ENCODE results near the gene RIPK1. TPM values are rescaled to one million over a fixed set of nuclear protein-coding genes. Genes with fewer than 3 reads are reported as not detected.
"Not testable (repeated sequence)": the region's sequence is repeated elsewhere in the genome, so short reads cannot be mapped to it uniquely, and the experiment has no call there.

RIPK1 gene
- total RNA-seq, 1 experiment from 2014 or later, result 14.8 TPM

- H3K9me3 ChIP-seq (ENCODE audit: insufficient read depth, low read depth), result no peaks in the 10 kb centered on the region
- no peaks in the 10 kb centered on the region for H4K20me1 ChIP-seq (ENCODE audit: insufficient read depth)
- no peaks in the 10 kb centered on the region for H3K4me1 ChIP-seq (replicated peaks; ENCODE audit: insufficient read depth)
- H2AFZ ChIP-seq, result no peak overlapping the region; the same call in 1 of the 2 replicates
- no peaks in the 10 kb centered on the region for H3K36me3 ChIP-seq (ENCODE audit: low read depth)
- H3K27me3 ChIP-seq (ENCODE audit: insufficient read depth, low read depth), result no peaks in the 10 kb centered on the region
- no peaks in the 10 kb centered on the region for H3K9me2 ChIP-seq (ENCODE audit: insufficient read depth)
- no peak for DNase-seq
- no peak for TF ChIP-seq EZH2 (IDR thresholded peaks at IDR 0.05; ENCODE audit: low read depth)
- no peak for TF ChIP-seq CTCF (conservative IDR thresholded peaks at IDR 0.05)
- H3K4me2 ChIP-seq, result peak overlapping the region; percentile 64
- H3F3A ChIP-seq (ENCODE audit: insufficient read depth, low read depth), result no peaks in the 10 kb centered on the region; the same call in 1 of the 2 replicates
- H3K27ac ChIP-seq, result no peak overlapping the region
- BruUV-seq (replicated peaks), result TSS peak; percentile 68
- H3K79me2 ChIP-seq (ENCODE audit: low read depth), result no peaks in the 10 kb centered on the region
- POLR2A ChIA-PET (ENCODE audit: unreplicated experiment), result no interaction called here
- CTCF ChIA-PET, result interaction anchor here (0.6 to 1.2 kb wide), 3 partner anchors 12 to 63 kb away, joined by 5 to 11 read pairs (median 10); no protein-coding TSS in a partner anchor
- H3K4me3 ChIP-seq, result peak overlapping the region; percentile 50; the same call in 1 of the 2 replicates
- intact Hi-C loops (cut with micrococcal nuclease; ENCODE audit: unreplicated experiment), result loop anchor here (1.0 to 10.0 kb wide), 3 partner anchors 30 to 258 kb away; partner anchors contain the start of gene NQO2
These were observed 15.1 kb upstream of the RIPK1 start for GRCh38 chr6:3053231-3053508.

DNA sequence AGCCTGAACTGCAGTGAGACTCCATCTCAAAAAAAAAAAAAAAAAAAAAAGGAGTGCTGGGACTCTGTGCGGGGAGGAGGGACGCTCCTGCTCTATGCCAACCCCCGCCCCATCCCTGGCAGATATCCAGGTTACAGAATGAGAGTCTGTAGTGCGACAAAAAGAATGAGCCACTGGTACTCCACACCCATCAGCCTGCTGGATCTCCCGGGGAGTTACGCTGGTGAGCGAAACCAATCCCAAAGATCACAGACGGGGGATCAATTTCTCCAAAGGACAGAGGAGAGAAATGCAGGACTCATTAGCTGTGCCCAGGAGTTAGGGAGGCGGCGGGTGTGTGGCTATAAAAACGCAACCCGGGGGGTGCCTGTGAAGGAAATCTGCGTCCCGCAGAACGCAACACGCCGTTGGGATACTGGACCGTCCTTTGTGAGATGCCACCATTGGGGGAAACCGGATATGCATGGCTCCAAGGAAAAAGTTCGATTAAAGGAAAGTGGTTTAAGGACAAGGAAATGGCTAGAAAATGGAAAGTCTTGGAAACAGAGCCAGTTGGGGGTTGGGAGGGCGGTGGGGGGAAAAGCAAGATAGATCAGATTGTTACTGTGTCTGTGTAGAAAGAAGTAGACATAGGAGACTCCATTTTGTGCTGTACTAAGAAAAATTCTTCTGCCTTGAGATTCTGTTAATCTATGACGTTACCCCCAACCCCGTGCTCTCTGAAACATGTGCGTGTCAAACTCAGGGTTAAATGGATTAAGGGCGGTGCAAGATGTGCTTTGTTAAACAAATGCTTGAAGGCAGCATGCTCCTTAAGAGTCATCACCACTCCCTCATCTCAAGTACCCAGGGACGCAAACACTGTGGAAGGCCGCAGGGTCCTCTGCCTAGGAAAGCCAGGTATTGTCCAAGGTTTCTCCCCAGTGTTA is 13.8 kb upstream of the RIPK1 start:
- H3F3A ChIP-seq (ENCODE audit: insufficient read depth, low read depth); DNase-seq; H3K27ac ChIP-seq; H3K27me3 ChIP-seq (ENCODE audit: insufficient read depth, low read depth); H3K9me2 ChIP-seq (ENCODE audit: insufficient read depth); H4K20me1 ChIP-seq (ENCODE audit: insufficient read depth); H2AFZ ChIP-seq; H3K9me3 ChIP-seq (ENCODE audit: insufficient read depth, low read depth); H3K4me1 ChIP-seq (replicated peaks; ENCODE audit: insufficient read depth); H3K4me3 ChIP-seq; H3K79me2 ChIP-seq (ENCODE audit: low read depth); H3K36me3 ChIP-seq (ENCODE audit: low read depth); BruUV-seq (replicated peaks): not testable (repeated sequence)
- peak overlapping the region; percentile 64; the same call in 1 of the 2 replicates for H3K4me2 ChIP-seq
- intact Hi-C loops (cut with micrococcal nuclease; ENCODE audit: unreplicated experiment), result loop anchor here (5.0 to 10.0 kb wide), 2 partner anchors 207 to 260 kb away; no protein-coding TSS in a partner anchor
- POLR2A ChIA-PET (ENCODE audit: unreplicated experiment), result interaction anchor here (0.6 to 0.7 kb wide), 3 partner anchors 11 to 67 kb away, joined by 3 to 12 read pairs (median 4); no protein-coding TSS in a partner anchor
- CTCF ChIA-PET, result interaction anchor here (0.6 to 1.2 kb wide), 6 partner anchors 53 to 967 kb away, joined by 3 to 11 read pairs (median 6); a partner anchor contains a TSS

DNA sequence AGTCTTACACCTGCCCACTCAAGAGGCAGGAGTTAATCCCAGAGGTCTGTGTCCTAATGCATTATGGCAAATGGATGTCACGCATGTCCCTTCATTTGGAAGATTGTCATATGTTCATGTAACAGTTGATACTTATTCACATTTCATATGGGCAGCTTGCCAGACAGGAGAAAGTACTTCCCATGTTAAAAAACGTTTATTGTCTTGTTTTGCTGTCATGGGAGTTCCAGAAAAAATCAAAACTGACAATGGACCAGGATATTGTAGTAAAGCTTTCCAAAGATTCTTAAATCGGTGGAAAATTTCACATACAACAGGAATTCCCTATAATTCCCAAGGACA is 13.2 kb upstream of the RIPK1 start:
- DNase-seq; H3K9me3 ChIP-seq (ENCODE audit: insufficient read depth, low read depth); H2AFZ ChIP-seq; H3K79me2 ChIP-seq (ENCODE audit: low read depth); H3K9me2 ChIP-seq (ENCODE audit: insufficient read depth); BruUV-seq (replicated peaks); H3K4me2 ChIP-seq; CTCF ChIA-PET; H3K27me3 ChIP-seq (ENCODE audit: insufficient read depth, low read depth); H3K4me1 ChIP-seq (replicated peaks; ENCODE audit: insufficient read depth); H4K20me1 ChIP-seq (ENCODE audit: insufficient read depth); H3K4me3 ChIP-seq; H3K27ac ChIP-seq; H3K36me3 ChIP-seq (ENCODE audit: low read depth); H3F3A ChIP-seq (ENCODE audit: insufficient read depth, low read depth); POLR2A ChIA-PET (ENCODE audit: unreplicated experiment): not testable (repeated sequence)
- intact Hi-C loops (cut with micrococcal nuclease; ENCODE audit: unreplicated experiment), result loop anchor here (5.0 to 10.0 kb wide), 2 partner anchors 208 to 260 kb away; no protein-coding TSS in a partner anchor

DNA sequence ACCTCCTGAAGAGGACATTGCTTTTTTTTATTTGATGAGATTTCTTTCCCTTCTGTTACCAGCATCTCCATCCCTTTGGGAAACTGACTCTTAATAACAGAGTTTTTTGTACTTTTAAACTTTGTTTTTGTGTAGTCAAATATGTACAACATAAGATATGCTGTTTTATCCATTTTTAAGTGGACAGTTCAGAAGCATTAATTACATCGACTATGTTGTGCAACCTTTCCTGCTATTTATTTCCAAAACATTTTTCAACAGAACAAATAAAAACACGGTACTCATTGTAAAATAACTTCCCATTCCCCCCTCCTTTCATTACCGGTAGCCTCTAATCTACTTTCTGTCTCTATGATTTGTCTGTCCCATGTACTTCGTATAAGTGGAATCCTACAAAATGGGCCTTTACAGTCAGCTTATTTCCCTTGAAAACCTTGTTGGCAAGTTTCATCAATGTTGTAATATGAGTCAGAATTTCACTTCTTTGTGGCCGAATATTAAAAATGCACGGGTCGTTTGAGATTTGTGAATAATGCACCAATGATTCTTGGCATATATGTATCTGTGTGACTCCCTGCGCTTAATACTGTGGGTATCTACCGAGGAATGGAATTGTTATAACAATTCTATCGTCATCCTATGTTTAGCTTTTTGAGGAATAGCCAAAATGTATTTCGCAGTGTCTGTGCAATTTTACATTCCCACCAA is 11.1 kb upstream of the RIPK1 start:
- H3K4me3 ChIP-seq, result no peak overlapping the region
- intact Hi-C loops (cut with micrococcal nuclease; ENCODE audit: unreplicated experiment), result loop anchor here (5.0 to 10.0 kb wide), 2 partner anchors 210 to 262 kb away; no protein-coding TSS in a partner anchor
- no peak overlapping the region for H3K27ac ChIP-seq
- no peak for DNase-seq
- TF ChIP-seq CTCF (conservative IDR thresholded peaks at IDR 0.05), result no peak
- no peak for TF ChIP-seq EZH2 (IDR thresholded peaks at IDR 0.05; ENCODE audit: low read depth)
- no peaks in the 10 kb centered on the region for H4K20me1 ChIP-seq (ENCODE audit: insufficient read depth)
- H3F3A ChIP-seq (ENCODE audit: insufficient read depth, low read depth), result peaks cover 15% of the 10 kb centered on the region
- no peaks in the 10 kb centered on the region for H3K36me3 ChIP-seq (ENCODE audit: low read depth)
- ChIA-PET CTCF (no interaction called here), POLR2A (ENCODE audit: unreplicated experiment) (no interaction called here)
- peaks cover 12% of the 10 kb centered on the region for H3K4me1 ChIP-seq (replicated peaks; ENCODE audit: insufficient read depth)
- BruUV-seq (replicated peaks), result no TSS peak
- no peak overlapping the region for H2AFZ ChIP-seq
- H3K79me2 ChIP-seq (ENCODE audit: low read depth), result no peaks in the 10 kb centered on the region
- no peaks in the 10 kb centered on the region for H3K9me2 ChIP-seq (ENCODE audit: insufficient read depth)
- no peak overlapping the region for H3K4me2 ChIP-seq
- no peaks in the 10 kb centered on the region for H3K27me3 ChIP-seq (ENCODE audit: insufficient read depth, low read depth)
- H3K9me3 ChIP-seq (ENCODE audit: insufficient read depth, low read depth), result no peaks in the 10 kb centered on the region

All from PC-9 (cell line).